HUDEP-2 (cell line): ENCODE data around the gene CACNA2D3.
A peak's percentile ranks its signal among the peaks of the same experiment; 100 is the strongest.

ENCODE experiments used
- DNase-seq, 76 experiments: peaks; one replicate each; lab custom pipeline; 2025; ENCODE audit not compliant: unreplicated experiment in 76 of 76; lab: John Stamatoyannopoulos, UW

The CACNA2D3 gene

DNA sequence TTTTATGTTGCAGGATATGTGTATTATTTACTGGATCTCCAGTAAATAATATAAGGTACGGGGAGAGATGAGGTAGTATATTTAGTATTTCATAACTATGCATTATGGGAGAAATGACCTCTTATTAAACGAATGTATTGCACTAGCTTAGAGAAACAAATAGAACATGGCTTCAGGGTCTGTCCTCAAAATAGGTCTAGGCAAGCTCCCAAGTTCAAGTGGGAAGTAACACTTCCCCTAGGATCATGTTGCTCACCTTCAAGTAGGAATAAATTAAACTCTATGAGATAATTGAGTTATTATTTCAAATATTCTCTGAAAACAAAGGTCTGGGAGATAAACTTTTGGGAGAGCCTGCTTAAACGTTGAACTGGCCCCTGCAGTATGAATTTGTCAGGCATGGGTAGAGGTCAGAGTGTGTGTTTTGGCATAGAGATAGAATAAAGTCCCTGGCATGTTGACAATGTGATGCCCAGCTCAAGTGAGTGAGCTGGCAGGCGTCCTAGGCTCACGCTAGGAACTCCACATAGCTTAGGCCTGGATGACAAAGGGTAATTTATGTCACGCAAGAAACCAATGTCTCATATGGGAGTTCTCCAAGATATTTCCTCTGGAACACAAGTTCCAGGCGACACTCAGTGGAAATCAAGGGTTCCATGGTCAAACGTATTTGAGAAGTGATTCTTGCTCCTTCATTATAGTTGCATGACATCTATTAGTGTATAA is 236.8 kb downstream of the CACNA2D3 start:
- no peak for DNase-seq

DNA sequence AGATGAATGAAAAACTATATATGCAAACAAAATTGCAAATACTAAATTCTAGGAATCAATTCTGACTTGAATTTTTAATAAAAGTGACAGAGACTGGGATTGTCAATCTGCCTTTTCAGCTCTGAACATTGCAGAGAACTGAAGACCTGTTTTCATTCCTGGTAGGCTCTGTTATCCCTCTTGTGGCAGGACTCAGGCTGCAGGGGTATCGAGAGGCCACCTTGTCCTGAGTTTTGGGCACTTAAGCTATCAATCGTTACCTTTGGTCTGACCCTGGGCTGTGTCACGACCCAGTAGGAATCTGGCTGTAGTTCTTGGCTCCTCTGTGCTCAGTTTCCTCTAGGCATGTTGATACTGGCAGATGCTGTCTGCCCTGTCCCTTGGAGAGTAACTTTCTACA is 238.0 kb downstream of the CACNA2D3 start:
- no peak for DNase-seq

DNA sequence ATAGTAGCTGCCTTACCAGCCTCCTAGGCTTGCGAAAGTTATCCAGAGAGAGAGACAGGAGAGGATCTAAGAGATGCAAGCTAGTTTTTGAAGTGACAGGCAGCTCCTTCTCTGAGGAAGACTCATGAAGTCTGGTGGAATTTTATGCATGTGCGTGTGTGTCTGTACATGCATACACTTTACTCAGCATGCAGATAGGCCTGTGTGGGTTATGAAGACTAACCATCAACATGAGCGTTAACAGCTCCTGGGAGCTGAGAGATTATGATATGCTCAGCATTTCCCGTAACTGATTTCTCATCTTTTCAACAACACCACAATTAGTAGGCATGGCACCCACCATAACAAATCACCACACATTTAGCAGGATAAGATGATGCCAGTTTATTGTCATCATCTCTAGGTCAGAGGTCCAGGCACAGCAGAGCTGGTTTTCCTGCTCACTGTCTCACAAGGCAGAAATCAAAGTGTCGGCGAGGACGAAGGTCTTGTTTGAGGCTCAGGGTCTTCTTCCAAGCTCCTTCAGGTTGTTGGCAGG is 239.5 kb downstream of the CACNA2D3 start:
- DNase-seq, result no peak

DNA sequence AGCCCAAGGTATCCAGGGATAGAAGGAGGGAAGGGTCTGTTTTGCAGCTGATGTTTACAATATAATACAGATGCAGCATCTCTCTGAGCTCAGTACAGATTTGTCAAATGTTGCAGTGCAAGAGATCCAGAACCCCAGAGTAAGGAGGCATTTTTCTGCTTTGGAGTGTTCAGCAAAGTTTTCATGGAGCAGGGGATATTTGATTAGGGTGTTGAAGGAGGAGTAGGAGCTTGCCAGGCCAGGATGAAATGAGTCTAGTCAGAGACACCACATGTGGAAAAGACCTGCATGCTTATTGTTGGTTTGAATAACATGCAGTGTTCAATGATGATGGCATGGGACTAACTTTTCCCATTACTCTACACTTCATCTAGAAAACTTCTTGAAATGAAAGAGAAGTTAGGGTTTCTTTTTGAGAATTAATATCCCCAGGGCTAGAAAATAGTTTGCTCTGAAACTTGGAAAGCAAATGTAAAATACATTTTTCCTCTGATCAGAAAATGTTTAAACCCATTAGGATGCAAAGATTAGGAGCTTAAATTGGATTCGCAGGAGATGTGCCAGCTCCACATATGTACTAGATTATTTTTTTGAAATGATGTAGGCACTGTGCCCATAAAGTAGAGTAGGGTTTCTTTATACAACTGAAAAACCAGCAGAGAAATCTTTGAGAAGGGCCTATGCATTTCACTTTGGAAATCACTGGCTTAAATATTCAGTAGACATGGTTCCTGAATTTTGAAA is 243.8 kb downstream of the CACNA2D3 start:
- DNase-seq, result no peak

DNA sequence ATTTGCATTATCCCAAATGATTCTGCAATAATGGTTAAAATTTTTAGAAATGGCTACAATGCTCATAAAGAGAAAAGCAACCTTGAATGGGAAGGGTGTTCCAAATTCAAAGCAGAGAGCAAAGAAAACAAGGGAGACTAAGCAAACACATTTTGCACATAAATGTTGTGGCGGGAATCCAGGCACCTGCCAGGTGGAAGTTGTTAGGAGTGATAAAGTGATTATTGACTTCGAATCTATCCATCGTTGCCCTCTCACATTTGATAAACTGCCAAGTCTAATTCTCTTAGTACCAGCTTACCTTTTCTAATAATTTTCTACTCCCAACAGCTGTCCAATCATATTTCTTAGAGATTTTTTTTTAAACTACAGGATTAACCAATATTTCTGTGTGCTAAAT is 244.5 kb downstream of the CACNA2D3 start:
- no peak for DNase-seq

DNA sequence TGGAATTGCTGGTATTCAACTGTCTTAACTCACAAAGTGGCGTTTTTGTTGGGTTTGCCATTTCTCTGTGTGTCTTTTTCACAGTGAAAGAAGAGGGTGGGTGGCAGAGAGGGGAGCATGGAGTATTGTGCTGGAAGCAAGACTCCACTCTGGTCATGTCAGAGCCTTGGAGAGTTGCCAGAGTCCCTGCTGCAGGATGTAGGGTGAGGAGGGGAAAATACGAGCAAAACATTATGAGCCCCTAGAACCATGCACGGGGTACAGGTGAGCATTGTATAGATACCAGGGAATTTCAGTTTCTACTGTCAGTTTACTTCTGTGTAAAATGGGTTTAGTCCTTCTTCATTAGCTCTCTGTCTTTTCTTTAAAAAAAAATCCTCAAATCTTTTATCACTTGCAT is 249.9 kb downstream of the CACNA2D3 start:
- no peak for DNase-seq

DNA sequence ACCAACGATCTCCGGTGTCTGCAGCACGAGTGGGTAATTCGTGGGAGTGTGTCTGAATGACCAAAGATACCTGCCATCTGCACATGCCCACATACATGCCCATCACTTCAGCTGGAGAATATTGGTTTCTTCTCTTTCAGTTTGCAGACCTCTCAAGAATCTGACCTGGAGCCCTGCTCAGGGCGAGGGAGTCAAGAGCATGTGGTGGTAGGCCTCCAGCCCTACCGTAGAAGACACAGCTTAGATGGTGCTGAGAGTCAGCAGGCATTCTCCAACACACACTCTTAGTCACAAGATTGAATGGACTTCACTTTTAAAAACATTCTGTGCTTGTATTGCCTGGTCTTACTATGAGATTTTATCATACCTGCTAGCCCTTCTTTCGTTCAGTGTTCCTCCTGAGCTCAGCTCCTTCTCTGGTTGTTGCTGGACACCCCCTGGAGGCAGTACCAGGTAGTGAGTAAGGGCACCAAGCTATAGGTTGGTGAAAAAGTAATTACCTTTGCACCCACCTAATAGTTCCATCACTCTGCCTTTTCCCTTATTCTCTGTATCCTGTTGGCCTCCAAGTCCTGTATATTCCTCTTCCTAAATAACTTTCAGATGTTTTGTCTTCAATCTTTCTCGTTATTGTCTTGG is 252.0 kb downstream of the CACNA2D3 start:
- peak in 16 of 76 experiments; percentile 3 to 33 (median 7) for DNase-seq

DNA sequence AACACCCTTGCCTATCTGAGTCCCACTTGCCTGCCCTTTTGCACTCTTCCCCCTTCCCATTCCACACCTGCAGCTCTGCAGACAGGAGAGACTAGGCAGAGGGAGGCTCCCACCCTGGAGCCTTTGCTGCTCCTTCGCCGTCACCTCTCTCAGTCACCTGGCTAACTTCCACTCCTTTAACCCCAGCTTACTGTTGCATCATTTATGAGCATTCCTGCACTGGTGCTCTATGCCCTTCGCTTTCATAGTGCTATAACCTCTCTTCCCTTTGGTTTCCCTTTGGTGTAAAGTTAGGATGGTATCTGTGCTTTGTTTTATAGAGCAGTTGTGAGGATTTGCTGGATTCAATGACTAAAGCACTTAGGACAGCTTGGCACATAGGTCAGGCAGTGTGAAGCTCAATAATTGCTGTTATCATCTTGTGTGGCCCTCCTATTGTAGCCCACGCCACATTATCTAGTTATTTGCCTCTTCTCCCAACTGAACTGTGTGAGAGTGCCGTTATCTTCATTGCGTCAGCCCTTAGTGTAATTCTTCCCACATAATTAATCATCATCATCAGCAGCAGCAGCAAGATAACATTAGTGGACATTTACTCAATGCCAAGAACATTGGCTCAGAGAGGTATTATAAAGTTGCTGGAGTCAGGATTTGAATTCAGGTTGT is 253.9 kb downstream of the CACNA2D3 start:
- DNase-seq, result peak in 4 of 76 experiments; percentile 1 to 5 (median 3)

DNA sequence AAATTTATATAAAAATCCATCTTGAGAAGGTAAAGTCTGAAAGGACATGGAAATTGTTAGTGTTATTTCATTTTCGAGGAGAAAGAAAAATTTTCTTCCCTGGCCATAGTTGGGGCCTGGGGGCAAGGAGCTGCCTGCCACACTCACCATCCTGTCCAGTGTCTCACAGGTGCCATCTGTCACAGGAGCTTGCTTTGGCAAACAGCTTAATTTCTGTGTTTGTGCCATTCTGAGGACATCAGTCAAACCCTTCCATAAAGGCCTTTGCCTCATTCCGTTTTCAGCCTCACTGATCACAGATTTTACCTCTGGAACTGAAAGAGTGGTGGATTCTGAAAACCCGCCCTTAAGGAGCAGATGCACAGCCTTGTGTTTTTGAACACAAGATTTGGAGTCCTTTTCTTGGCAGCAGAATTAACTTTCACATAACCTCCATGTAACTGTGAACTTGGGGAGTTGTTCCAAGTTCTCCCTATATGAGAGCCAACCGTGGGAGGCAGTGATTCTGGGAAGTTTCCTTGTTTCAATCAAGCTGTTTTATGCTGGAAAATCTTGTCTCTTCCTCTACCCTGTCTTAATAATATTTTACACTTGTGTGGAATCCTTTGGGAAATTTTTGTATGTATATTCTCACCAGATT is 254.7 kb downstream of the CACNA2D3 start:
- no peak for DNase-seq

DNA sequence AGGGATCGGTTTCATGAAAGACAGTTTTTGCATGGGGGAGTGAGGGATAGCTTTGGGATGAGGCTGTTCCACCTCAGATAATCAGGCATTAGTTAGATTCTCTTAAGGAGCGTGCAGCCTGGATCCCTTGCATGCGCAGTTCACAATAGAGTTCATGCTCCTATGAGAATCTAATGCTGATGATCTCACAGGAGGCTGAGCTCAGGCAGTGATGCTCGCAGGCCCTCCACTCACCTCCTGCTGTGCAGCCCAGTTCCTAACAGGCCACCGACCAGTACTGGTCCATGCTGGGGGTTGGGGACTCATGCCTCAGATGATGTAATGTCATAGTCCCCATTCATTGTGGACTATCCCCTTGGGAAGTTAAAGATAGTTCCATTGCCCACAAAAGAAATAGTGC is 255.8 kb downstream of the CACNA2D3 start:
- no peak for DNase-seq

DNA sequence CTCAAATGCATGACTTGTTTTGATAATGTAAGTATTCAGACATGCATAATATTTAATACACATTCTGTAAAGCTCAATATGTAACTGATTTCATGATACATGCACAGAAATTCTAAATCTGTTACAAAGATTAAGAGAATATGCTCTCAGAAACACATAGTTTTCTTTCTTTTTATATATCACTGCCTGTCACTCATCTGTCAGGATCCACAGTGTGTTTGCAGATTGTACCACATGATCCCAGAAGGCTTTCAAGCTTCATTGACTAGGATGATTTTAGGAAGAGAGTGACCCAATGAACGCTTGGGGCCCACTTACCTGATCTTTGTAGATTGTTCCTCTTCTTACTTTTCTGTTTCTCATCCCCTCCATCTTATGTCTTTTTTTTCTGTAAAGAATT is 261.9 kb downstream of the CACNA2D3 start:
- DNase-seq, result no peak

DNA sequence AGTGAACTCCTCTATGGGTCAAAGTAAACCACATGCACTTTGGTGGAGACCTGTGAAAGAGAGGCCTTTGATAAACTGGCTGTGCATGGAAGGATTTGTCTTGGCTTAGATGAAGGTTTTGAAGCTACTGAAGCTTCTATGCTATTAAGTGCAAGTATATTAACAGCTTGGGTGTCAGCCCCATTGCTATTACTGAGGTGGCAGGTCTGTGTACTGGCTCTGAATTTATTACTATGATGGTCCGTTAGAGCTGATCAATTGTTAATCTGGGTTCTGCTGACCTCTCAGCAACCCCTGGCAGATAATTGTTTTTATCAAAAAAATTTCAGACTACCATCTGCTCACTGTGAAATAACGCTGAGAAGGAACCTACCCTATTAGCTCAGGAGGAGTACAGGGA is 268.2 kb downstream of the CACNA2D3 start:
- no peak for DNase-seq

DNA sequence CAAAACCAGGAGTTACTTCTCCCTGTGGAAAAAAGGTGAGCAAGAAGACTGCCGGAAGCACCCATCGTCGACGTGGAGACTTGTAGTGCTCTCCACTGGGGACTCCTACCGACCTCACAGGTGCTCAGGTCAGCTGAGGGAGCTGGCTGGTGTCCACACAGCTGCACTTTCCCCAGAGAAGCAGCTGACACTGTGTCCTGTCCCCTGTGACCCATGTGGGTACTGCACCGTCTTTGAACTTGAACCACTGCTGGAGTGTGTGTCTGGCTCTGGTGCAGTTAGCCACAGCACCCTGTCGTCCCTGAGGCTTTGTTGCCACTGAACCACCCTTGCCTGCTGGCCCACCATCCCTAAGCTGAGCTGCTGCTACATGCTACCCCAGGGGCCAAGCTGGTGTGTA is 270.8 kb downstream of the CACNA2D3 start:
- DNase-seq, result no peak

DNA sequence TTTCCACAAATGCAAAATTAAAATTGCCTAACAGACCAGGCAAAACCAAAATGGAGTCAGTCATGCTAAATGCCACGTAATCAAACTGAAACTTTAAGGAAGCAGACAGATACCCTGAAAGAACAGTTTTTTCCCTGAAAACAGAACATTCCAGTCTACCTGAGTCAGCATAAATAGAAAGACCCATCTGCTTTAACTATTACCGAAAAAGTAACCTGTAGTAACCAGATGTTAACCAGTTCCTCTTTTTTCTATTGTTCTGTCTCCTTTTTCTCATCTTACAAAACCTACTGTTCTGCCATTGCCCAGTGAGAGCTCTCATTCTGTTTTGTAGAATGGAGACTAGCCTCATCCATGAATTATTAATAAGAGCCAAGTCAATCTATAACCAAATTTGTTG is 286.0 kb downstream of the CACNA2D3 start:
- DNase-seq, result no peak

DNA sequence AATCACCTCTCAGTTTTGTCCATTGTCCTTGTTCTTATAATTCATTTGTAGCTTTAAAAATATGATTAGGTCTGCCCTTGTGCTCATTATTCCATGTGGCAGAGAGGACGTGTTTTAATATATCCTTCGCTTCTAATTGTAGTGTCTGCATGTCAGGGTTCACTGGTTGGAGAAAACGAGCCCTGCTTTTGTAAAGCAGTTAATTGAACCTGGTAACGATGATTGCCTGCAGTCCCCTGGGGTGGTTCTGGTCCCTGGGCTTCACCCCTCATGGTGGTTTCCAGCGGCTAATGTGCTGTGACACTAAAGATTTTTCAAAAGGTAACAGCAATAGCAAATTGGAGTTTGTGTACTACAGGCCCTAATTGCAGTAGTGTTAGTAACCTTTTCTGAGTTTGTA is 299.6 kb downstream of the CACNA2D3 start:
- no peak for DNase-seq

DNA sequence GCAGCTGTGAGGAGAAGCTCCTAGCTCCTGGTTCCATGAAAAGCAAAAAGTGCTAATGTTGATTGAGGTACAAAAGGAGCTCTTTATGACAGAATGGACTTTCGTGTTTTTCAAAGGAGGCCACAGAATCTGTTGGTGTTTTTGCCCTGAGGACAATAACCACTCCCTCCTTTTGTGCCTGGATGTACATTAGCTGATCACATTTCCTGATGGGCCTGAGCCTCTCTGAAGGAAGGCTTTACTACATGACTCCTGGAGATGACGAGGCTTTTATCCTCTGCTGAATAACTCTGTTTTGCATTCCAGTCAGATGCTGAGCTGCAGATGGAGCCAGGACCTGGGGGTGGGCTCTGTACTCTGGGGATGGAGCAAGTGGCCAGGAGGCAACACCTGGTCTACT is 301.9 kb downstream of the CACNA2D3 start:
- no peak for DNase-seq

DNA sequence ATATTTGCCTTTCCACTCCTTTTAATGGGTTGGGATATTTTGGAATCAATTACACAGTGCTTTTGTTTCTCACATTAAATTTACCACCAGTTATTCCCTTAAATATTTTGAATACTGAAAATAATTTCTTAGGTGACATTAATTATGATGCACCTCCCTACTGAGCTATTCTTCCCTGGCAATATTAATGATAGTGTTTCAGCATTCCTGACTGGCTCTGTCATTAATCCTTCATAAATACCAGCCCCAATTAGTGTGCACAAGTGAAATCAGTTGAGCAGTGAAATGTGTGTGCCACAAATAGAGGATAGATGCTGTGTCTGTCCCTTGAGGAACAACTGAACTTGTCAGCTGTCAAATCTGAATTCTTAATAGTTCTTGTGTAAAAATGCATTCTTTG is 304.0 kb downstream of the CACNA2D3 start:
- no peak for DNase-seq

DNA sequence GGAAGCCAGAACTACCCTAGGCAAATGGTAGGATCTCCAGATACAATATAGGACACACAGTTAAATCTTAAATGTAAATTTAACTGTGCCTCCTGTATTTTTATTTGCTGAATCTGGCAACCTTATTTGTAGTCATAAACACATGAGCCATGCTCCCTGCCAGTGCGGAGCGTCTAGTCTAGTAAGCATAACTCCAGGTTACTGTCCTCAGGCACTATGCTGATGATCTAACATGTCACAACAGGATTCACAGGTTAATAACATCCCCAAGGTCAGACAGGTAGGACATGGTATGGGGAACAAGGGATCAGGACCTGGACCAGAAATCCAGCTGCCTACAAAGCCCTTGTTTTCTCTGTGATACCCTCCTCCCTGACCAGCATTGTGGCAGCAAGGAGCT is 305.1 kb downstream of the CACNA2D3 start:
- DNase-seq, result no peak

DNA sequence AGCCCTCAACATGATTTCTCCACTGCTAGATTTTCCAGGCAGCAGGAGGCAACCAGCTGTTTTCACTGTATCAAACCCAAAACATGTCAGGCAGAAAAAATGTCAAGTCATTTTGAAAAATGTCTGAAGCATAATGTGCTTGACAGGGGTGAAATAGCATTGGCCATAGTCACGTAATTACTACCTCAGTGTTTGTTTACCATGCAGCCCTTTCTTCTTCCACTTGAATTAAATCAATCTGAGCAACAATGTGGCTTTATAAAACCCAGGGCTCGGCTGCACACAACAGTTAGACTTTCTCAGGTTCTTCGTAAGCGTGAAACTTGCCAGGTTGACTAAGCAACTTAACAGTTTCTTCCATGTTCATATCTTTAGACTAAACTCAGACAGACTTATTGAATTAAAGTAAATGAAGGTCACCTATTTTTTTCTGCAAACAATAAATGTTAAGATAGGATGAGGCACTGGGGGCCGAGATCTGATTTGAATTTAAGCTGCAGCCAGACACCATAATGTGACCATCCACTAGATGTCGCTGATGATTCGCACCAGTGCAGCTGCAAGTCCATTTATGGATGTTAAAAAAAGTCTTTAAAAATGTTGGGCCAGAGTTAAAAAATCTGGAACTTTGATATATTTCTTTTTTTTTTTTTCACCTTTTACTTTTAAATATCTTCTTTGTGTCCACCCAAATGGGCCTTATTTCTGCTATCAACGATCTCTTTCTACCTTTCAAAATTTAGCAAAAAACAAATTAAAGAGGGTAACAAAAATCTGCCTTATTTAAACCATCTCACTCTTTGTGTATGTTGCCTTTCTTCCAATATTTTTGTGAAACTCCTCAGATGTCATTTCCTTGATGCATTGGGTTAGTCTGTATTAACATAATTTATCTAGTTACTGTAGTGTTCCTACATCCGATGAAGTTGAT is 305.9 kb downstream of the CACNA2D3 start:
- peak in 47 of 76 experiments; percentile 0 to 61 (median 24) for DNase-seq
